OCI-M2 (cell line): ENCODE data around the gene NPSR1.
"Not testable (repeated sequence)": the region's sequence is repeated elsewhere in the genome, so short reads cannot be mapped to it uniquely, and the experiment has no call there.

Experiments
- DNase-seq: peaks from one replicate; lab custom pipeline; 2025; ENCODE audit not compliant: unreplicated experiment; lab: John Stamatoyannopoulos, UW

The NPSR1 gene

DNA sequence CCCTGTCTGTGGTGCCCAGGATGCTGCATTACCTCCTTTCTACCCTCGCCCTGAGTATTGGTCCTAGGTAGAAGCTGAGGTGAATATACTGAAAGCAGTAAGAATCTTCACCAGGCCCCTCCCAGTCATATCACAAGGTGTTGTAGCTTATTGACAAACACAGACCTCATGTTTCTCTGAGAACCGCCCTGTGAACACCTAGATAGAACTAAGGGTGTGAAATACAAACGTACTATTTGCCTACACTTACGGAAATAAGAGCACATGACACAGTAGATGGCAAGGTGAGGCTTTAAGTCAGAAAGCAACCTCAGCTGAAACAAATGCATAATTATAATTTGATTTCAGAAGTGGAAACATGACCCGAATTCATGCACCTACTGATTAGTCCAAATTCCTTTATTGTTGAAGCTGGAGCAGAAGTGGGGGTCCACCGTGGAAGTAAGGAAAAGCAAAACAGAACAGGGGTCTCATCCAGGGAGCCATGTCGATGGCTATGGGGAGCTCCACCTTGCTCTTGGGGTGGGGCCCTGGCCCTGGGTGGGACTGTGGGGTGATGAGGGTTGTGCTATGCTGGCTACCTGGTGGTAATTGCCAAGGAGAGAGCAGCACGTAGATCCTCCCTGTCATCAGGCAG lies at the start of gene NPSR1:
Gene NPSR1, plus strand, starts transcription at position 587 of the 637 bp plus-strand sequence. CDS start 195 bp downstream, outside the sequence.
- DNase-seq: no peak

DNA sequence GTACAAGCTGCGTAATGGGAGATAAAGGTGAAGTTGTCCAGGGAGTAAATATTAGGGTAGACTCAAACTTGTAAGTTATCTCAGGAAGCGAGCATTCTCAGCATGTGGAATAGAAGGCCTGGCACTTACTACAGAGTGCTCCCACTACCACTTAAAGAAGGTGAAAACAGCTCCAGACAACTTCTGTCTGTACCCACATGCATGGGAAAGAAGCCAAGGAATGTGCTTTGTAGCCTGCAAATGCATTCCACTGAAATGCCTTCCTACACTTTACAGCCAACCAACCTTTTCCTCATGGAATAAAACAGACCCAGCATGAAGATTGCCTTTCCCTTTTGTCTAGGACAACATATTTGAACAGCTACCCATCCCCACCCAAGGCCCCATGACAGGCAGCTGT lies 45.4 kb upstream of the NPSR1 start:
- DNase-seq: no peak

- no peak for DNase-seq
These were observed 37.6 kb upstream of the NPSR1 start for GRCh38 chr7:34620425-34620824.

DNA sequence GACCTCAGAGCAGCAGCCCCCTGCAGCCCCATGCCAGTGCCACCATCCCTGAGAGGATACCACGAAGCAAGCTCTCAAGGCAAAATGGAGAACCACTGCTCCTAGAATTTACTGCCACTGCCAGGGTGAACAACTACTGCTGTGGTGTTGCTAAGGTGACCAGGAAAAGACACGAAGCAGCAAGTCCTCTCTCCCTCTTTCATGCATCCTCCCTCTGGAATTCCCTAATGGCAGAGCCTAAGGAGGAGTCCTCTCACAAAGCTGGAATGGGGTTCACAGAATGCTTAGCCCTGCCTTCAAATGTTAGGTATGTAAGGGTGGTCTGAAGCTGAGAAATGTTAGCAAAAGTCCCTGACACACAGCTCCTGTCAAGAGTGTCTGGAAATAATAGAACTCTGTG lies 35.8 kb upstream of the NPSR1 start:
- DNase-seq: no peak

DNA sequence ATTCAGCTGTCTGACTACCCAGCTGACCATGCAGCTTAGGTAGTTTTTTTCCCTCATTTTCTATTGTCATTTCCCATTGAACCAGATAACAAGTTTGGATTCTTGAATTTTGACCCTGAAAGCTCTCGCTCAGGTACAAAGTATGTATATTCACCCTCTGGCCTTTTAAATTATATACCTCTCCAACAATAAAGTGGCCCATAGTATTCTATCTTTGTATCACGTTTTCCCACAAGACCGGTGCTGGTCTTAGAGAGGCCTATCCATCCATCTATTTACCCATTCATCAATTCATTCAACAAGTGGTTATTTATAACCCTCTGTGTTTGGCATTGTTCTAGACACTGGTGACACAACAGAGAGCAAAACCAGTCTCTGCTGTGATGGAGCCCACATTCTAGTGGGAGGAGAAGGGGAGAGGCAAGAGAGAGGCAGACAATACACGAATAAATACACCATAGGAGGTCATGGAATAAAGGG lies 35.2 kb upstream of the NPSR1 start:
- DNase-seq: no peak

DNA sequence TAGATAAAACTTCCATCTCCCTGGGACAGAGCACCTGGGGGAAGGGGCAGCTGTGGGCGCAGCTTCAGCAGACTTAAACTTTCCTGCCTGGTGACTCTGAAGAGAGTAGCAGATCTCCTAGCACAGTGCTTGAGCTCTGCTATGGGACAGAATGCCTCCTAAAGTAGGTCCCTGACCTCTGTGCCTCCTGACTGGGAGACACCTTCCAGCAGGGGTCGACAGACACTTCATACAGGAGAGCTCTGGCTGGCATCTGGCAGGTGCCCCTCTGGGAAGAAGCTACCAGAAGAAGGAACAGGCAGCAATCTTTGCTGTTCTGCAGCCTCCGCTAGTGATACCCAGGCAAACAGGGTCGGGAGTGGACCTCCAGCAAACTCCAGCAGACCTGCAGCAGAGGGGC lies 29.4 kb upstream of the NPSR1 start:
- not testable (repeated sequence) for DNase-seq

GRCh38 chr7:34652809-34653208 lies 5.2 kb upstream of the NPSR1 start:
- no peak for DNase-seq

- no peak for DNase-seq
These were observed 4.2 kb upstream of the NPSR1 start for GRCh38 chr7:34653787-34654186.

DNA sequence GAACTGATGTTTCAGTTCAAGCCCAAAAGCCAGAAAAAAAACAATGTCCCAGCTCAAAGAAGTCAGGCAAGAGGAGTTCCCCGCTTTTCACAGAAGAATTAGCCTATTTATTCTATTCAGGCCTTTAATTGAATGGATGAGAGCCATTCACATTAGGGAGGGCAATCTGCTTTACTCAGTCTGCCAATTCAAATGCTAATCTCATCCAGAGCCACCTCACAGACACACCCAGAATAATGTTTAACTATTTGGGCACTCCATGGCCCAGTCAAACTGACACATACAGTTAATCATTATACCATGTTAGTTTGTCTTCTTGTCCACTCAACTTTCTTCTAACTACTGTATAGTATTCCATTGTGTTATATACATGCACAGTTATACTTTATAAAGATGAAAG lies 2.6 kb upstream of the NPSR1 start:
- DNase-seq: no peak

DNA sequence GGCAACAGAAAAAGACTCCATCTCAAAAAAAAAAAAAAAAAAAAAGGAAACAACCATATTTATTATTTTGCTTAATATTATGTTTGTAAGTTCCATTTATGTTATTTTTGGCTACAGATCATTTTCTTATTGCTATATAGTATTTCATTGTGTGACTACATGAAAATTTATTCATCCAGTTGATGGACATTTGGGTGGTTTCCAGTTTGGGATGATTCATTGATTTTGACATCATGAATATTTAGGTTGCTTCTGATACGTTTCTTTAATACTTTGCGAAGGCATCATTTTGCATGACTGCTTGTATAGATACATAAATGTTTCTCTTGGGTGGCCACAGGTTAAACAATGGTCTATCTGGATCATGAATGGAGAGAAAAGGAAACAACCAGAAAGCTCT lies 2.0 kb upstream of the NPSR1 start:
- DNase-seq: no peak

GRCh38 chr7:34659472-34660075 lies 1.6 kb downstream of the NPSR1 start:
- no peak for DNase-seq

DNA sequence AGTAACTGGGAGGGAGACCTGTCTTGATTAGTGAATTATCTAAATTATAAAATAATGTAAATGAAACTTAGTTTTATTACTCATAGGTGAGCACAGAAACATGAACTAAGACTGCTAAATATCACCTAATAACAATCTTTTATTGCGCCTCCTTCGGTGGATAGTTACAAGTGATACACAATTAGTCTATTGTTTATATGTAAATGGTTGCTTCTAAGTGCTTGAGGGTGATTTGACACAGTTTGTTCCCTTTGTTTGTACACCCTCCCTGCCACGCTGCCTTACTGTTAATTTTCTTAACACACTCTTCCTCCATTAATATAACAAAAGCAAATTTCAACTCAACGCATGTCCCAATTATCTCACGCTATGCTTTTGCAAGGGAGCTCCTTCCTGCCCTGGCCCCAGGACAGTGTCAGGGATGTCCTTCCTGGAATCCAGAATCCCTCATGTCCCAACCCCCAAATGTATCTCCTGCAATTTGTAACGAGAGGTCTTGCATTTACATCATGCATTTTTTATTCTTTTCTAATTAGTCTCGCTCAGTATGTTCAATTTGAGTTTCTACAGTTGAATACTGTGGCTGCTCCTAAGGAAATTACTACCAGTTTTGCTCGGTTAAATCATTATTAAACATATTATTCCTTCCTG lies 4.2 kb downstream of the NPSR1 start:
- no peak for DNase-seq

- no peak for DNase-seq
These were observed 6.7 kb downstream of the NPSR1 start for GRCh38 chr7:34664755-34665154.

- no peak for DNase-seq
These were observed 14.4 kb downstream of the NPSR1 start for GRCh38 chr7:34672430-34672829.

GRCh38 chr7:34673066-34673465 lies 15.0 kb downstream of the NPSR1 start:
- DNase-seq: no peak

DNA sequence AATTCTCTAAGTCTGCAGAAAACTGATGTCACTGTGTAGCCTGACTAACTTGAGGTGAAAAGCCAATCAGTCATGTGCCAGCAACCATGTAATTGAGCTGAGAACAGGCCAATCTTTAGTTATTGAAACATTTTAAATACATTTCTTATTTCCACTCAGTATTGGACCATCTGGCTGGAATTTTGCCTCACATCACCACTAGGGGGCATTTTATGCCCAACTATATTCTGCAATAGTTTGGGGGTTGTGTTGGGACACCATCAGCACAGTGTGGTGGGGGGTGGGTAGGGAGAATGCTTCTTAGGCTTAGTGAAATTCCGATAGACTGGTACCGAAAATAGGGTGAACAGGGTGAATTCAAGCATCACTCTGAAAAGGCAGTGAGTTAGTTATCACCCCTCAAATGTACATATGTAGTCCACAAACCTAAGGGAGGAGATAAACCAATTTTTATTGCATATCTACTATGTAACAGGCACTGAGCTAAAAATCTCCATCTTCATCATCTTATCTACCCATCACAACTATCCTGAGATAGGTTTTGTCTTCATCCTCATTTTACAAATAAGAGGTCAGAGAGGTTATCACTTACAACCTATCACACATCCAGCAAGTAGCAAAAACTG lies 17.8 kb downstream of the NPSR1 start:
- DNase-seq: no peak

- no peak for DNase-seq
These were observed 19.5 kb downstream of the NPSR1 start for GRCh38 chr7:34677491-34677890.

GRCh38 chr7:34687529-34687928 lies 29.5 kb downstream of the NPSR1 start:
- DNase-seq: no peak

GRCh38 chr7:34696415-34696814 lies 38.4 kb downstream of the NPSR1 start:
- no peak for DNase-seq

GRCh38 chr7:34709771-34710170 lies 51.8 kb downstream of the NPSR1 start:
- no peak for DNase-seq

DNA sequence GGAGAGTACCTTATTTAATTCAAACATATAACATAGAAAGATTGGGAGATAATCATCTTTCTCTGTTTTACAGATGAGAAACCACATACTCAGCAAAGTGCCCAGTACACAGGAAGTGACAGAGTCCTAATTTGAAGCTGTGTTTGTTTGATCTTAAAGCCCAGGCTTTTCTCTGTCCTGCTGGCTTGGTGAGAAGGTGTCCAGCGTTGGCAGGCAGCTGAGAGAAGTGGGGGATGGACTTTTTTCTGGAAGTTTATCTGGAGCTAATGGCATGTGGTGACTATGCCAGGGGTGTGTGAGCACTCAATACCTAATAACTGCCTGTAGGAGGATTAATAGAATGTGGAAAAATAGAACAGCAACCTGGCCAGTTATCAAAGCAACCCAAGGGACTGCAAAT lies 60.8 kb downstream of the NPSR1 start:
- DNase-seq: no peak

GRCh38 chr7:34719636-34720035 lies 61.6 kb downstream of the NPSR1 start:
- DNase-seq: no peak
